ENCODE data around the gene ZNF276.

Gene ZNF276

GRCh38 chr16:89705006-89705405 is 16.3 kb upstream of the ZNF276 start:
- Histone ChIP-seq H3K27me3 (replicated peaks; ENCODE audit: insufficient read depth, low read length) (no peaks in the 10 kb centered on the region), H3K36me3 (replicated peaks; ENCODE audit: insufficient read depth, low read length) (no peaks in the 10 kb centered on the region), H3K79me2 (ENCODE audit: low read length) (no peaks in the 10 kb centered on the region), H3K9me3 (replicated peaks; ENCODE audit: insufficient read depth, low read length) (no peaks in the 10 kb centered on the region), H3F3A (ENCODE audit: insufficient read depth, low read length) (peaks cover 6% of the 10 kb centered on the region; the same call in 1 of the 2 replicates), H3K4me2 (ENCODE audit: low read depth, low read length) (no peak overlapping the region), H3K4me1 (ENCODE audit: low read length) (no peaks in the 10 kb centered on the region), H4K20me1 (ENCODE audit: insufficient read depth, low read length) (no peaks in the 10 kb centered on the region), H3K4me3 (ENCODE audit: low read length) (no peak overlapping the region), H3K9ac (ENCODE audit: low read length) (no peak overlapping the region), H3K27ac (ENCODE audit: low read length) (no peak overlapping the region), H2AFZ (ENCODE audit: low read length) (no peak overlapping the region), H3K9me2 (replicated peaks; ENCODE audit: insufficient read depth, low read length) (no peaks in the 10 kb centered on the region)
- TF ChIP-seq EZH2phosphoT487 (IDR thresholded peaks at IDR 0.05; ENCODE audit: low read length) (no peak), CTCF (IDR thresholded peaks at IDR 0.05; ENCODE audit: low read length) (no peak)
- DNase-seq: no peak

DNA sequence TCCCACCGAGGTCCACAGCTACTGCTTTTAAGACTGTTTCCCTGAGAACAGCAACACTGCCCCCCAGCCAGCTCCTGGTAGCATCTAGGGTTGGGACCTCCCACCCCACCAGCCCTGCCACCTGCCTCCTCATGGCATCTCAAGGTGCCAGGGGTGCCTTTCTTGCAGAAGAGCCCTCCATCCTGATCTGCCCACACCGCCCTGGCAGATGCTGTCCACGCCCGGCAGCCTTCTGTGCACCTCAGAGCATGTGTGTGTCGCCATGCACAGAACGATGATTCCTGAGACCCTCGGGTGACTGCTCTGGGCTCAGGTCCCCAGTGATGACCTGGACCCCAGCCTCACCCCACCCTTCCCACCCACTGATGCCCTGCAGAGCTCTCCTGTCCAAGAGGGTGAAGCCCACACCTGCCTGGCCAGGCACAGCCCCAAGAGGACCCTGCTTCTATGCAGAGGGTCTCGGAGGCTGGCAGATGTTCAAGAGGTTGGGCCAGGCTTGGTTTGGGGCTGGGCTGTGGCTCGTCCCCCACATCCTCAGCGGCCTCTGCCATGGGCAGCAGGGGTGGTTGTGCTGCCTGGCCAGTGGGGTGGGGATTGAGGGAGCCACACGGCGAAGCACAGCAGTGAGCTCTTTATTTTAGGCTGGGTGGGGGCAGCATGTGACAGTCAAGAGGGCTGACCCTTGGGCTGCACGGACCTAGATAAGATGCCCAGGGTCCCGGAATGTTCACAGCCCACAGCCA is 14.6 kb upstream of the ZNF276 start:
- H3K36me3 ChIP-seq (replicated peaks; ENCODE audit: insufficient read depth, low read length): no peaks in the 10 kb centered on the region
- no peak for DNase-seq
- H3K4me1 ChIP-seq (ENCODE audit: low read length): no peaks in the 10 kb centered on the region
- H3F3A ChIP-seq (ENCODE audit: insufficient read depth, low read length): peaks cover 2% of the 10 kb centered on the region; the same call in 1 of the 2 replicates
- H3K27me3 ChIP-seq (replicated peaks; ENCODE audit: insufficient read depth, low read length): no peaks in the 10 kb centered on the region
- H3K4me2 ChIP-seq (ENCODE audit: low read depth, low read length): peak overlapping the region; percentile 65; the same call in 1 of the 2 replicates
- H3K9me3 ChIP-seq (replicated peaks; ENCODE audit: insufficient read depth, low read length): no peaks in the 10 kb centered on the region
- H3K4me3 ChIP-seq (ENCODE audit: low read length): peak overlapping the region; percentile 25; the same call in 1 of the 2 replicates
- H3K9ac ChIP-seq (ENCODE audit: low read length): no peak overlapping the region; the same call in 1 of the 2 replicates
- no peak overlapping the region; the same call in 1 of the 2 replicates for H2AFZ ChIP-seq (ENCODE audit: low read length)
- H4K20me1 ChIP-seq (ENCODE audit: insufficient read depth, low read length): no peaks in the 10 kb centered on the region
- no peaks in the 10 kb centered on the region for H3K9me2 ChIP-seq (replicated peaks; ENCODE audit: insufficient read depth, low read length)
- no peak for TF ChIP-seq EZH2 (optimal IDR thresholded peaks at IDR 0.05; ENCODE audit: low read depth, low read length)
- no peak for TF ChIP-seq CTCF (IDR thresholded peaks at IDR 0.05; ENCODE audit: low read length)
- TF ChIP-seq EZH2phosphoT487 (IDR thresholded peaks at IDR 0.05; ENCODE audit: low read length): no peak
- H3K27ac ChIP-seq (ENCODE audit: low read length): no peak overlapping the region
- no peaks in the 10 kb centered on the region for H3K79me2 ChIP-seq (ENCODE audit: low read length)

GRCh38 chr16:89707695-89708094 is 13.6 kb upstream of the ZNF276 start:
- Histone ChIP-seq H3K9ac (ENCODE audit: low read length) (no peak overlapping the region), H3K9me3 (replicated peaks; ENCODE audit: insufficient read depth, low read length) (no peaks in the 10 kb centered on the region)

GRCh38 chr16:89708481-89708931 is 12.8 kb upstream of the ZNF276 start:
- no peaks in the 10 kb centered on the region for H3K9me3 ChIP-seq (replicated peaks; ENCODE audit: insufficient read depth, low read length)
- TF ChIP-seq CTCF (IDR thresholded peaks at IDR 0.05; ENCODE audit: low read length): no peak
- TF ChIP-seq EZH2 (optimal IDR thresholded peaks at IDR 0.05; ENCODE audit: low read depth, low read length): no peak
- no peak for TF ChIP-seq EZH2phosphoT487 (IDR thresholded peaks at IDR 0.05; ENCODE audit: low read length)
- H3K36me3 ChIP-seq (replicated peaks; ENCODE audit: insufficient read depth, low read length): no peaks in the 10 kb centered on the region
- DNase-seq: no peak
- no peaks in the 10 kb centered on the region for H3F3A ChIP-seq (ENCODE audit: insufficient read depth, low read length)
- peaks cover 4% of the 10 kb centered on the region; the same call in 1 of the 2 replicates for H3K79me2 ChIP-seq (ENCODE audit: low read length)
- H4K20me1 ChIP-seq (ENCODE audit: insufficient read depth, low read length): no peaks in the 10 kb centered on the region
- H3K4me1 ChIP-seq (ENCODE audit: low read length): no peaks in the 10 kb centered on the region
- no peaks in the 10 kb centered on the region for H3K27me3 ChIP-seq (replicated peaks; ENCODE audit: insufficient read depth, low read length)
- no peak overlapping the region for H3K9ac ChIP-seq (ENCODE audit: low read length)
- no peak overlapping the region for H3K27ac ChIP-seq (ENCODE audit: low read length)
- no peaks in the 10 kb centered on the region for H3K9me2 ChIP-seq (replicated peaks; ENCODE audit: insufficient read depth, low read length)
- no peak overlapping the region for H3K4me2 ChIP-seq (ENCODE audit: low read depth, low read length)
- no peak overlapping the region for H2AFZ ChIP-seq (ENCODE audit: low read length)
- H3K4me3 ChIP-seq (ENCODE audit: low read length): no peak overlapping the region

More at GRCh38 chr16:89707695-89708094, 13.6 kb upstream of the ZNF276 start:
- no peak for TF ChIP-seq EZH2 (optimal IDR thresholded peaks at IDR 0.05; ENCODE audit: low read depth, low read length)
- Histone ChIP-seq H3K9me2 (replicated peaks; ENCODE audit: insufficient read depth, low read length) (no peaks in the 10 kb centered on the region), H3K4me2 (ENCODE audit: low read depth, low read length) (no peak overlapping the region), H3K4me3 (ENCODE audit: low read length) (no peak overlapping the region), H3K4me1 (ENCODE audit: low read length) (no peaks in the 10 kb centered on the region), H3K79me2 (ENCODE audit: low read length) (peaks cover 2% of the 10 kb centered on the region; the same call in 1 of the 2 replicates), H3K27me3 (replicated peaks; ENCODE audit: insufficient read depth, low read length) (no peaks in the 10 kb centered on the region), H2AFZ (ENCODE audit: low read length) (no peak overlapping the region), H3F3A (ENCODE audit: insufficient read depth, low read length) (no peaks in the 10 kb centered on the region), H3K27ac (ENCODE audit: low read length) (no peak overlapping the region), H4K20me1 (ENCODE audit: insufficient read depth, low read length) (no peaks in the 10 kb centered on the region), H3K36me3 (replicated peaks; ENCODE audit: insufficient read depth, low read length) (no peaks in the 10 kb centered on the region)
- no peak for DNase-seq
